ENCODE measurements around the gene SRRM4. TPM values are rescaled to one million over a fixed set of nuclear protein-coding genes. Genes with fewer than 3 reads are reported as not detected.

Gene SRRM4
- total RNA-seq = not detected in 2 replicates

GRCh38 chr12:118981285-118982211 is at the start of gene SRRM4:
TSS of gene SRRM4 (plus strand) at chr12:118981541. CDS start at chr12:118981883, 342 bp downstream.

GRCh38 chr12:119178544-119179334 is 197.4 kb downstream of the SRRM4 start, which contains the start of gene HSPB8:
TSS of gene HSPB8 (plus strand) at chr12:119178931. CDS start at chr12:119179313, 382 bp downstream.

Other genes with a start within 250 kb of the SRRM4 start
- gene HSPB8, start 197.4 kb downstream of the SRRM4 start, total RNA-seq = 1.6 and 6.5 TPM in 2 replicates